Measurements from ENCODE around the gene TNFAIP2.
"Not testable (repeated sequence)": the region's sequence is repeated elsewhere in the genome, so short reads cannot be mapped to it uniquely, and the experiment has no call there.

TNFAIP2 gene

GRCh38 chr14:103157969-103158368 lies 34.7 kb downstream of the TNFAIP2 start:
- no peak for DNase-seq

- no peak for DNase-seq
Measured at GRCh38 chr14:103158688-103159087, 35.4 kb downstream of the TNFAIP2 start.

DNA sequence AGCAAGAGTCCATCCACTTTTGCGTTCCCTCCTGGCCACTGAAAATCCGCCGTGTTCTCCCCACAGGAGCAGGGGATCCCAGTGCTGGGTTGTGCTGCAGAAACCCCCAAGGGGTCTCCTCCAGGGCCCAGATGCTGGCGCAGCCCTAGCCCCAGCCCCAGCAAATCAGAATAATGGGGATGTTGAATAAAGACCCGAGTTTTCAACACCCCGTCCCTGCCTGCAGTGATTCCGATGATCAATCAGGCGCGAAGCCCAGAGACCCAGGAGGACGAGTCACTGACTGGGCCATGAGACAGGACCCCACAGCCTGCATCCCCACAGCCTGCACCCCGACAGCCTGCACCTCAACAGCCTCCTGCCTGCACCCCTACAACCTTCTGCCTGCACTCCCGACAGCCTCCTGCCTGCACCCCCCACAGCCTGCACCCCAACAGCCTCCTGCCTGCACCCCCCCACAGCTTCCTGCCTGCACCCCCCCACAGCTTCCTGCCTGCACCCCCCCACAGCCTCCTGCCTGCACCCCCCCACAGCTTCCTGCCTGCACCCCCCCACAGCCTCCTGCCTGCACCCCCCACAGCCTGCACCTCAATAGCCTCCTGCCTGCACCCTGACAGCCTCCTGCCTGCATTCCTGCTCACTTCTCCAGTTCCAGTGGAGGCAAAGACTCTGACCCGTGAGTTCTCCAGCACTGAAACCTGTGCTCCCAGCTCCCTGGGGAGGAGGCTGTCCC lies 37.2 kb downstream of the TNFAIP2 start:
- DNase-seq = no peak

DNA sequence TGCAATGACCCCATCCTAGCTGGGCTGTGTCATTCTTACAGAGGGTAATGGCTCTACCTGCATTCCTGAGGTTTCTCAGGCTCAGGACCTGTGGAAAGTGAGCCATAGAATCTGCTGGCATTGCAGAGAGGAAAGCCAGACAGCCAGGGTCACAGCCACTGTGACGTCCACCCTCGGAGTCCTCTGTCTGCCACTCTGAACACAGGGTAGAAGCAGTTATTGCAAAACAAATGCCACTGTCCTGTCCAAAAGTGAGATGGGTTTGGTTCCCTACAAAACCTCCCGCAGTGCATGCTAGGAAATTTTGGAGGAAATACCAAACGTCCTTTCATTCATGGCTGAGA lies 37.8 kb downstream of the TNFAIP2 start:
- DNase-seq = no peak

DNA sequence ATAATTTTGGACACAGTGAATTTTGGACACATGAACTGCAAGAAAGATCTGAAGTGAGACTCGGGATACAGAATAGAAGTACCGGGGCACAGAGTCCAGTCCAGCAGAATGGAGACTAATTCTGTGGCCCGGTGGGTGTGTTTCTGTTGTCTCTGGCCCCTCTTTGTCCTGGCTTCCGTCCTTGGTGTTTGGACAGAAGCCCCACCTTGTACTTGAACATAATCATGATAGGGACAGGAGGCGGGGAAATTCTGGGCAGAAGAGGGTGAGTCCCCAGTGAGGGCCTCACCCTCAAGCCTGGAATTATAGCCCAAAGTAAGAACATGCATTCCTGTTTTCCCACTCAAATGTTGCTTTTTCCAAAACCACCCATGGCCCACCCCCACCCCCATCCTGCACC lies 39.9 kb downstream of the TNFAIP2 start:
- no peak for DNase-seq

GRCh38 chr14:103164006-103164405 lies 40.7 kb downstream of the TNFAIP2 start:
- no peak for DNase-seq

GRCh38 chr14:103164779-103165178 lies 41.5 kb downstream of the TNFAIP2 start:
- DNase-seq = no peak

- DNase-seq = no peak
Measured at GRCh38 chr14:103165323-103165722, 42.1 kb downstream of the TNFAIP2 start.

DNA sequence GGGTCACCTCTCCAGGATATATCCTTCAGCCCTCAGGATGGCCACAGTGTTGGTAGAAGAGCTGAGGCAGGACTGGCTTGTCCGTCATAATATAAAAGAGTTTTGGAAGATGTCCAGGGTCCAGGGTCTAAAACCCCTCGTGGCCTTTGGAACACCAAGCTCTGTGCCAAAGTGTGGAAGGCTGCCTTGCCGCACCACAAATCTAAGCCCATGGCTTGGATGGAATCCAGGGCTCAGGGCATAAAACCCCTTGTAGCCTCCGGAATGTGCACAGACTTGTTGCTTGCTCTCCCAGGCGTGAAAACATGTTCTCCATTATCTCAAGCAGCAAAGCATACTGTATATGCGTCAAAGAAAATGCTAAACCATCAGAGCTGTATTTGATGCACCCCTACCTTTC lies 46.7 kb downstream of the TNFAIP2 start:
- no peak for DNase-seq

DNA sequence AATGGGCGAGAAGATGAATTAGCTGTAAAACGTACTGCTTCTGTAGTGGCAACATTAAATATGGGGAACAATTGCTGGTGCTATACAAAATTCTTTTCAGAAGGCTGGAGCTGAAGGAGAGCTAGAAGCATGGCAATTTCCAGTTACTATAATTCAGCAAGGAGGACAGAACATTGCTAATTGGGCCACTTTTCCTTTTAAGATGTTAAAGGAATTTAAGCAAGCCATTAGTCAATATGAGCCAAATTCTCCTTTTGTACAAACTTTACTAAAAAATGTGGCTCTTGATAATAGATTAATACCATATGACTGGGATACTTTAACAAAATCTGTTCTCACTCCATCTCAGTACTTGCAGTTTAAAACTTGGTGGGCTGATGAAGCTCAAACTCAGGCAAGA lies 47.9 kb downstream of the TNFAIP2 start:
- DNase-seq = not testable (repeated sequence)

GRCh38 chr14:103172921-103173320 lies 49.7 kb downstream of the TNFAIP2 start:
- no peak for DNase-seq

- DNase-seq = not testable (repeated sequence)
Measured at GRCh38 chr14:103173887-103174286, 50.6 kb downstream of the TNFAIP2 start.

DNA sequence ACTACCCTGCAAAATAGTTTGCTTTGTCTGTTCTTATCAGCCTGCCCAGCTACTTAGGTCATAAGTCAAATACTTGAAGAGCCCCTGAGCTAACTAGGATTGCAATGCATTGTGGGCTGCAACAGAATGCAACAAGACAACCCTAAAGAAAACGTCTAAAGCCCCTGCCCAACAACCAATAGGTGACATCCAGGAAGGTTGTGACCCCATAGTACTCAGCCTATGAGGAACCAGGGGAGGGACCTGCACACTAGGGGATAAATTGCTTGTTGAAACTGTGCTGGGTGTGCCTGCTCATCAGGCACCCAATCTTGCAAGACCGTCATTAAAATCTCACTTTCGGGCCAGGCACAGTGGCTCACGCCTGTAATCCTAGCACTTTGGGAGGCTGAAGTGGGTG lies 52.9 kb downstream of the TNFAIP2 start:
- not testable (repeated sequence) for DNase-seq

DNA sequence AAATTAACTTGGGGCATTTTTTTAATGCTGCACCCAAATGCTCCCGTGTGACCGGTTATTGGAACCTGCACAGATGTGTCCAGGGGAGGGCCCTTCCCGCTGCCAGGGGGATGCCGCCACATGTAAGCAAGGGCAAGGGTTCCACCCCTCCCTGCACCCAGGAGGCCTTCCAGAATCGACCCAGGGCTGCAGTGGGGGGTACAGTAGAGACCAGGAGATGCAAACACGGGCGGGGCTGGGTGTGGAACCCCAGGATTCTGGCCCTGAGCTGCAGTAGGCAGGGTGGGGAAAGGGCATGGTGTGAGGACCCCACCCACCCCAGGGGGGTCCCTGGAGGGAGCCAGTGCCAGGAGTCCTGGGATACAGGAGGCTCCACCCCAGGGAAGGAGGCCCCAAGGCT lies 54.1 kb downstream of the TNFAIP2 start:
- DNase-seq = no peak

DNA sequence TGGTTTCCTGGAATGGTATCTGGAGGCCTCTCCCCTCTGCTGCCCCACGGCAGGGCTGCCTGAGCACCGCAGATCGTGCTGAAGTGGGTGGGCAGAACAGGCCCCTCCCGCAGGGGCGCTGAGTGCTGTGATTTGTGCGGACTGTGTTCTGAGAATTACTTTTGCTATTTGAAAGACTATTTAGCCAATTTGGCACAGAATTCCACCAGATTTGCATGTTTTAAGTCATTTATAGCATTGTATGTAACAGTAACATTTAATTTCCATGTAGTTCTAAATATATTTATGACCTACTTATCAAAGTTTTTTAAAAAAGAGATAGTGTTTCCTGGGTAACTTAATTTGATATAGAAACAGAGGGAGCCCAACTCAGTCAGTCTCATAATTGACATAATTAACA lies 55.3 kb downstream of the TNFAIP2 start:
- DNase-seq = no peak

GRCh38 chr14:103179094-103179493 lies 55.8 kb downstream of the TNFAIP2 start:
- DNase-seq = no peak

DNA sequence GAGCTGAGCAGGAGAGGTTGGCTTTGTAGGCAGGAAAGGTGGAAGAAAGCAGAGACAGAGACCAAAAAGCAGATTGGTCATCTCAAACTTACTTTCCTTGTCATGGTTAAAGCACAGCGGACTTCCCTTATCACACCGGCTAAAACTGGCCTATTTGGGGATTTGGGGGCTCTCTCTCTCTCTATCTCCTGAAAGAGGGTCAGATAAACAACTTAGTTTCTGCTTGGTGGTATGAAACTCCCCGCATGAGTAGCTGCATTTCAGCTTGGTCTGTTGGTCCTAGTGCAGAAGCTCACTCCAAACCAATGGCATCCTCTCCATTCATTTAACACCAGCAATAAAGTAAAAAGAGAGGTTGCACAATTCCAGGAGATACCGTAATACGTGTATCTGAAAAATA lies 57.1 kb downstream of the TNFAIP2 start:
- no peak for DNase-seq

DNA sequence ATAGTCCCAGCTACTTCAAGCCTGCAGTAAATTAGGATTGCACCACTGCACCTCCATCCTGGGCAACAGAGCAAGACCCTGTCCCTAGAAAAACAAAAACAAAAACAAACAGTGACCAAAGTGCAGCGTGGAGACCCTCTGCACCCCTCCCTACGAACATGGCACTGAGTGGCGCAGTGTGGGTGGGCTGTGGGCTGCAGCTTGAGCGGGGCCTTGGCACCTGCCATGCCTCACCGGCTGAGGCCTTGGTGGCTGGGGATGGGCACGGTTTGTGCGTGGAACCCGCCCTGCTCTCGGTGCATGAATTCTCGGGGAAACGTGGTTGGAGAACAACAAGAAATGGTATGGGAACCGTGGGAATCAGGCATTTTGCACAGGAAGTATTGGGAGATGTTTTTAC lies 60.8 kb downstream of the TNFAIP2 start:
- no peak for DNase-seq

DNA sequence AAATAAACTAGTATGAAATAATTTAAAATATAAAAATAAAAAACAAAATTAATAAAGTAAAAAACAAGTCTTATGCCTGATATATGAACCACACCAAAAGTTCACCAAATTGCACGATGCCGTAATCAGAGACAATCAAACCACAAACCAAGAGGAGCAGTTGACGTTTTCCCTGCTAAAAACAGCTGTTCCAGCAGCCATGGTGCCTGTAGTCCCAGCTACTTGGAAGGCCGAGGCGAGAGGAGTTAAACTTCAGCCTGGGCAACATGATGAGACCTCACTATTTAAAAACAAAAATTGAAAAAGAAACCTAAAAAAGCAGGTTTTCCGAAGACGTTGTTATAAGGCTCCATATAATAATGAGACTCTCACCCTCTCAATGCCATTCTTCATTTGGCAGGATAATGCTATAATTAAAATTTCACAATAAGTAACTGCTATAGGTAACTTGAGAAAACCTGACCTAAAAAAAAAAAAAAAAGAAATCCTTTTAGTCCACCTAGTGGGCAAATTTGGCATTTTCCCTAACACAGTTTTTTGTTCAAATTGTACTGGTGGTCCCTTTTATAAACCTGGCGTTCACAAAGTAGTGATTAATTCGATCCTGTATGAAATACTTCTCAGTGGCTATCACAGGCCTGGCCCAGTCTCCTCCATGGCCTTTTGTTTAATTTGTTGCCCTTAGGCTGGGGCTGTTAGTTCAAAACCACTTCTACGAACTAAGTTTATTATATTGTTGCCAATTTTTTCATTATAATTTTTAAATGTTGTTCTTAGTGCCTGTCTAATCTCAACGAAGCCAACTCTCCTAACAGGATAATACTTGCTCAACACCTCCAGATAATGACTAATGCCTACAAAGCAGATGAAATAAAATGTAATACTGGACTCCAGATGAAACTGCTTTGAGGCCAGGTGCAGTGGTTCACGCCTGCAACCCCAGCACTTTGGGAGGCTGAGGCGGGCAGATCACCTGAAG lies 62.1 kb downstream of the TNFAIP2 start:
- DNase-seq = peak; percentile 7 to 18

- DNase-seq = no peak
Measured at GRCh38 chr14:103186241-103186822, 63.1 kb downstream of the TNFAIP2 start.
